ENCODE data around the gene VDR.
"Not testable (repeated sequence)": the region's sequence is repeated elsewhere in the genome, so short reads cannot be mapped to it uniquely, and the experiment has no call there.

VDR gene

DNA sequence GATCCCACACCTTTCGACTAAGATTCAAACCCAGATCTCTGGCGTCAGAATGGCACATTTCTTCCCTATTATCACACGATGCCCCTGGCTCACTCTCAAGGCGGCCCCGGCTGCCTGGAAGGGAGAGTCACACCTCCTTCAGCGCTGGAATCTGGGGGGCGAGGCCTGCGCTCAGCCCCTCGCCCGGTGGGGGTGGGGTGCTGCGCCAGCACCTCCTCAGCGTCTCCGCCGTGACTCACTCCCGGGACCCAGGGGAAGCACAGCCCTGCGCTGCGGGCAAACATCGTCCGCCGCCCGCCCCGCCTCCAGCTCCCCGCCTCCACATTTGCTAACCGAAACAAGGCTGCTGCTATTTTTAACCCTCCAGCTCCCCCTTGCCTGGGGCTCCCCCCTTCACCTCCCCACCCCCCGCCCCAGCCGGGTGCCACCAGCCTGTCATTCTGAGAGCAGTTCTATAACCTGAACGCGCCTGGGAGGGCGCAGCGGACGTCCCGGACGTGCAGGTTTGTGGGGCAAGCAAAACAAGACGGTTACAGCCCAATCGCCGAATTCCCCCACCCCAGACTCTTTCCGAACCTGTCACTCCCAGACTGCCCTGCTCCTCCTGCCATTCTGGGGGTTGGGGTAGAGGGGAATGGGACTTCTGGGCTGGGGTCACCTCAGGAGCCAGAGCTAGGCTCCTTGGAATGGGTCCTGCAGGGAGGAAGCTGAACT, 91.8 kb downstream of the VDR start:
- peak; percentile 92 for DNase-seq (ENCODE audit: low read depth)

DNA sequence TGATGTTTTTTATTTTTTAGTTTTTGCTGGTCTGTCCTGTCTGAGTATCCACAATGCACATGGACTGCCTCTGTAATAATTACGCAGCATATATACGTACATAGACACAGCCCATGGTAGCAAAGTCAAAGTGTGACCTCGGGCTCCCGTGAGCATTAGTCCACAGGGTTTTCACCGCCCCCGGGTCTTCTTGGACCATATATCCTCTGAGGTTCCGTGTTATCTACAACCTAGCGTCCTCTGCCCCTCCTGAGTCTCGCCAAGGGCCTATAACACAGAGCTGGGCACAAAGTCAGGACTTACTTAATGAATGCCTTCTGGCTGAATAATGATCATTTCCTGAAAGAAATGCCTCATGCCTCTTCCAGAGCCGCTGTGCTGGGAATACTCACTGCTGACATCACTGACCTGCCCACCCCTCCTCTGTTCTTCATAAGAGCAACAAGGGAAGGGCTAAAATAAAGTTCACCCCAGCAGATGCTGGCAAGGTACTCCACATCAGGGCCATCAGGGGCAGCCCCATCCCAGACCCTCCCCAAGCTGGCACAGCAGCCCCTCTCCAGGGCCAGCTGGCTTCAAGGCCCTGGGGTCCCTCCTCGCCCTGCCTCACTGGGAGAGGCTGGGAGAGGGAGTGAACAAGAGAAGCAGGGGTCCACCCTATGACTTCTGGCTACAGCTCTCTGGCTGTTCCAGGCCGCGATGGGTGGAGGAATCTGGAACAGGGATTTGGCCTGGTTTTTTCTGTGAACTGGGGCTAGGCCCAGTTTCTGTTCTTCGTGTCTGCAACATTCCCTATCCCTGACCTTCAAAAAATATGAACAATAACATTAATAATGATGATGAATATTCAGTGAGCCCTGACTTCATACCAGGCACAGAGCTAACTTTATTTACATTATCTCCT, 93.0 kb downstream of the VDR start:
- peak; percentile 80 for DNase-seq (ENCODE audit: low read depth)

DNA sequence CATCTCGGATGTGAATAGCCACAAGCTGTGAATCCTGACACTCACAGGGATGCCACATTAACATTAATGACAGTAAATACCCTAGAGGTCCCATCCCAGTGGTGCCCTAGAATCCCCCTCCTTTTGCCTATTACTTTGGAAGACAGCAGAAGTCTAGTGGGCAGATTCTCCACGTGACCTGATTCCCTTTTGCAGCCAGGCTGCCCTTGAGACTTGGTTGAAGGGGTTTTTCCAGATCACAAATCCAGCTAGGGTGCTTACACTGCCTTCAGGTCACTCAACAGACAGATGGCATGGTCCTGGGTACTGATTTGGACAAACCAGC, 93.8 kb downstream of the VDR start:
- DNase-seq (ENCODE audit: low read depth): no peak

DNA sequence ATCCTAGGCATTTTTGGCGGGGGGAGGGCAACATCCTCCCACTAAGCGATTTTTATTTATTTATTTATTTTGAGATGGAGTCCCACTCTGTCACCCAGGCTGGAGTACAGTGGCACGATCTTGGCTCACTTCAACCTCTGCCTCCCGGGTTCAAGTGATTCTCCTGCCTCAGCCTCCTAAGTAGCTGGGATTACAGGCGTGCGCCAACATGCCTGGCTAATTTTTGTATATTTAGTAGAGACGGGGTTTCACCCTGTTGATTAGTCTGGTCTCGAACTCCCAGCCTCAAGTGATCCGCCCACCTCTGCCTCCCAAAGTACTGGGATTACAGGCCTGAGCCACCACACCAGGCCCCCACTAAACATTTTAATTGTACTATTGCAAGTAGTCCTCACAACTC, 95.3 kb downstream of the VDR start:
- not testable (repeated sequence) for DNase-seq (ENCODE audit: low read depth)

DNA sequence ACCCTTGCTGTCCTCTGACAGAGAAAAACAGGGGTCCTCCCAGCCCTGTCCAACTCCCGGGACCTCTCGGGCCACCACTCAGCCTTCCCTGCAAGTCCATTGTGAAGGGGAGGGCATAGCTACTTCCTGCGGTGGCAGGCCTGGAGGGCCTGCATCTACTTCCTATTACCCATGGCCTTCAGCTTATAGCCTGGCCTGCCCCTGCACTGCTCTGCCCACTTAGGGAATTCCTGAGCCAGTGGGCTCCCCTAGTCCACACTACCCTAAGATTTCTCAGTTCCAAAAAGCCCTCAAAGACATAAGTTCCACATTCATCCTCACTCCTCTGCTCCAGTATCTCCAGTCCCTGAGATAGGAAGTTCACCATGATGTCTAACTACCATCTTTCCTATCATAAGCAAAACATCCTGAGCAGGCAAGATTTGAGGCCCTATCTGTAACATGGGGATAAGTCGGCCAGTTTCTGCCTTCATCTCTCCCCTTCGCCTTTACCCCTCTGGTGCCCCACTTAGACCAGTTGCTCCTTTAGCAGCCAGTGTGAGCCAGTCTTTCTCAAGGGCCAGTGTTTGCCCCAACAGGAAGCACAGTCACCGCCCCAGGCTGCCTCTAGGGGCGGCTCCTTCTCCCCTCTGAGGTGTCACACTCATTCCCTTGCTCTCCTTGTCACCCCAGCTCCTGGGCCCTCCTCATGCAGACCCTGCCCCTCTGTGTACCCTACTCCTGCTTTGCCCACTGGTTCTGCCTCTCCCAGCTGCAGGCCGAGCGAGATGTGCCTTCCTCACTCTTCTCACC, 96.0 kb downstream of the VDR start:
- peak; percentile 62 for DNase-seq (ENCODE audit: low read depth)

DNA sequence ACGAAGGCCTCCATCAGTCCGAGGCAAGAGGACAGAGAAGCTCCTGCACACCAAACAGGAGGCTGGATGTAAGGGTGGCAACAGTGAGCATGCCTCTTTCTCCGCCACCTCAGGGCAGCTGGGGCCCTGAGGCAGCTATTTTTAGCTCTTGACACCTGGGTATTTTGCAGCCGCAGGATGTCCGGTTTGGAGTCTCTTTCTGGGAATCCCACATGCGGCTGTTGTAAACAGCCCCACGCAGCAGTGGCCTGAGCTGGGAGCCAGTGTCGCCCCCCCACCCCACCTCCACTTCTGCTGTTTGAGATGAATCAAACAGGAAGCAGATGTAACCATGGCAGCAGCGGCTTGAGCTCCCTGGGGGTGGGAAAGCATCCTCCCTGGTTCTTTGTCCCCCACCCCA, 96.7 kb downstream of the VDR start:
- DNase-seq (ENCODE audit: low read depth): peak; percentile 76

DNA sequence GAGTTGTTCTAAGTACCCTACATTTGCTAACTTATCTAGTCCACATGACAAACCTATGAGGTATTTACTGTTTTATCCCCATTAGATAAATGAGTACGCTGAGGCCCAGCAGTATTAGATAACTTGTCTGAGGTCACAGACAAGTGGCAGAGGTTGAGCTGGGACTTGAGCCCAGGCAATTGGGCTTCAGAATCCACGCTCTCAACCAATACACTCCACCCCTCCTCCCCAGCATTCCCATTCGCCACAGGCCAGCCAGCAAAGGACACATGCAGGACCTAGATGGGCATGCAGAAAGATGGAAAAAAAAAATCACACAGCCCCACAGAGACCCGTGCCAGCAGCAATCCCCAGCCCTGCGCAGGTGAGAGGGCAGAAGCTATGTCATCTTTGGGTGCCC, 97.5 kb downstream of the VDR start:
- DNase-seq (ENCODE audit: low read depth): no peak

DNA sequence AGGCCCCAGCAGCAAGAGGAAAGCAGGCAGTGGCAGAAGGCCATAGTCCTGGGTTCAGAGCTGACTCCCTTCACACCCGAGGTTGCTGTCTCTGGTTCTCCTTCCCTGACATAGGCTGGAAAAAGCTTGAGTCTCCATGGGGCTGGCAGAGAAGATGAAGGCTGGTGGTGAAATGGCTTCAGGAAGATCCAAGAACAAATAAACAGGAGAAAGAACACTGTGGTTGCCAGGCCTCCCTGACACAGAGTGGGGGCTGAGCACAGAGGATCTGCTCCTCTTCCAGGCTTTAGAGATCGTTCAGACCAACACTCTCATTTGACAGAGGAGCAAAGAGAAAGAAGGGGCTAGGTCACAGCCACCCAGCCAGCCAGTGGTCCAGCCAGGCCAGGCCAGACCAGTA, 99.4 kb downstream of the VDR start:
- peak; percentile 51 for DNase-seq (ENCODE audit: low read depth)

DNA sequence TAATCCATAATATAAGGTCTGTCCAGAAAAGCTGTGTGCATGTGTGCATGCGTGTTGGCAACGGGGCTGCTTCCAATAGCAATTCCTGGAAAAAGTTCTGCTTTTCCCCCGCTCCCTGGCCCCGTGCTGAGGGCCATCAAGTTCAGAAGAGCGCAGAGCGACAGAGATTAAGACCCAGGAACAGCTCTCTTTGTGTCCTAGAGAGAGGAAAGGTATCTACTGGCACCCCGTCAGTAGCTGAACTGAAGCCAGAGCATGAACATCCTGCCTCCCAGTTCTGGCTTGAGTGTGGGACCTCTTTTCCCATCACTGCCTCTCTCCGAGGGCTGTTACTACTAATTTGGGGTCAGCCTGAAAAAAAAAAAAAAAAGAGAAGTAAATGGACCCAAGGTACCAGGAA, 100.6 kb downstream of the VDR start:
- no peak for DNase-seq (ENCODE audit: low read depth)

DNA sequence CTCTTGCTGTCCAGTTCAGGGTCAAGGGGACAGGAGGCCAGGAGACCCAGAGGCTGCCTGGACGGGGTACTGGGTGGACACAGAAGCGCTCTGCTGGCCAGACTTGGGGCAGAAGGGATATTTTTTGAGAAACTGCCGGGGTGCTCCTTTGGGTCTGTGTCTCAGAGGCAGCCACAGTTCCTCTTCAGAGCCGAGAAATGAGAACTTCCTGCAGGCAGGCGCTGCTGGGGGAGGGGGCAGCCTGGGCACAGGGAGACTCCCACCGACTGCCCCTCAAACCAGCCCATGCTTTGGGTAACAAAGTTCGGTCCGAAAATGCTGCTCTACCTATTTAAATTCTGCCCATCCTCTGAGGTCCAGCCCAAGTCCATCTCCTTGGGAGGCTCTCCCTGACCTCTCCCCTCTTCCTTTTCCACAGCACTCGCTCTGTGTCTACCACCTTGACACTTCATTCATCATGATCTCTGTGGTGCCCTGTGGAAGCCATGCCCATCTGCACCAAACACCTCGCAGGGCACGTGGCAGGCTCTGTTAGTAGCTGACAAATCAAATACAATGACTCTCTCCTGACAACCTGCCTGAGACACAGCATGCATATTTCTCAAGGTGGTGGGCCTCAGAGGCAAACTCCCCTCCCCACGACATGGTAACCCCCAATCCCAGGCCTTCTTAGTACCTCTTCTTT, 101.5 kb downstream of the VDR start:
- DNase-seq (ENCODE audit: low read depth): no peak

DNA sequence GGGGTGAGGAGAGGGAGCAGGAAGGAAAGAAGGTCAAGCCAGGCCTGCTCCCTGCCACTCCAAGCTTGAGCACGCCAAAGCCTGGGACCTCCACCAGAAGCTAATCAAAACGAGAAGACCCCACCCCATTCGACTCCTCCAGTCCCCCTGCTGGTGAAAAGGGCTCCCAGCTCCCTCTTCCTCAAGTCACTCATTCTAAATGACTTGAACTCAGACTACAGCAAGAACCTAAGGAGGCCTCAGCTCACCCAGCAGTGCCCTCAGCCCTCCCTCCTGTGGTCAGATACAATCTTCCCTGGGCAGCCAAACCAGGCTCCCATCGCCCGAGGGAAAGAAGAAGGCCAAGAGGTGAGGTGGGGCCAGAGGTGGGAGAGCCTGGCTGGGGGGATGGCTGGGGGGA, 102.5 kb downstream of the VDR start:
- DNase-seq (ENCODE audit: low read depth): no peak

DNA sequence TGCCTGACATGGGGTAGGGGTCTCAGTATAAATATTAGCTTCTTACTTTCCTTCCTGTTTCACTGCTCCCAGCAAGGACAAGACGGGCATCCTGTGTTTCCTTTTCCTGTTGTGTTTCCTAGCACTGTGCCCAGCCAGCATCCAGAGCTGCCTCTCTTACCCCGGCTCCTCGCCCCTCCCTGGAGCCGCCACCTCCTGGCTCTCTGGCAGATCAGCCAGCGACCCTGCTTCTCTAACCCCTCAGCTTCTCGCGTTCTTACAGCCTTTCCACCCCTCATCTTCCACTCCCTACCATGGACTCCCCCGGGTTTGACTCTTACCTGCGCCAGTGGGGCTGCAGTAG, 102.9 kb downstream of the VDR start:
- no peak for DNase-seq (ENCODE audit: low read depth)

DNA sequence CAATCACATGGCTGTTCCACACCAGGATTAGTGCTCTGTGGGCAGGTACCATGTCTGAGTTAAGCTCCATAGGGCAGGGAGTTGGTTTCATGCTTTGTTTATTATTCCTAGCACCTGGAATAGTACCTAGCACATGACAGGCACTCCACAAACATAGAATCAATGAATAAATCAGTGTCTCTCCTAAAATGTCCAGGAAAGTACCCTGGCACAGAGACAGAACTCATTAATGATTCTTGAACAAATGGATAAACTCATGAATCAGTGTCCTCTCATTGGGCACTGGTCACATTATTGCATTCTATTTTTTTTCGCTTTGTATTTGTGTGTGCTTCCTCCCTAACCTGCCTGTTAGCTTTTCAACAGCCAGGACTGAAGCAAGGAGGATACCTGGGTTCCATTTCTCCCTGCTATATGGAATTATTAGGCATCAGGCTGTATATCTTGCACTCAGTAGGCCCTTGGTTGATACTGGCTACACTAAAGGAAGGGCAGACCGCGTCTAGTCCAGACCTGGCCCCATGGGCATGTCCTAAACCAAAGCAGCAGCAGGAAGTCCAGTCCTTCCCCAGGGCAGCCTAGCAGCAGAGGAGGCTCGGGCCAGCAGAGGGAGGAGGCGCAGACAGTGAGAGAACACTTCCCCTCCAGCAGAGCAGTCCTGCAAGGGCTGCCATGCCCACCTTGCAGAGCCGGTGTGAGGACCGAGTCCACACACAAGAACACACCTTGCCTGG, 103.5 kb downstream of the VDR start:
- no peak for DNase-seq (ENCODE audit: low read depth)

DNA sequence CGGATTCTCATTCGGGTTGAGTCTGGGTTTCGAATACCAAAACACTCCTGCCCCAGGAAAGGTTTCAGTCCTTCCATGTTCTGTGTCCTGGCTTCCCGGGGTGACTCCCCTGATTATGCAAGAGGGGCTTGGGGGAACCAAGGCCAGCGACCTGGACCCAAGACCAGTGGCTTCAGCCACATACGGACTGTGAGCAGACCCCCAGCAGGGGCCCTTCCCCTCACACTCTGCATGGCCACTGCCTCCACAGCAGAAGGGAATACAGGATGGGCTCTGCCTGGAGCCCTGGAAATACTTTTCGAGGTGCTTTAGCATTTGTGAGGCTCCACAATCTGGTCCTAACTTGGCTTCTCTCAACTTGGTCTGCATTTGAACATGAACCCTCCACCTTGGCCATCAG, 104.2 kb downstream of the VDR start:
- DNase-seq (ENCODE audit: low read depth): no peak

DNA sequence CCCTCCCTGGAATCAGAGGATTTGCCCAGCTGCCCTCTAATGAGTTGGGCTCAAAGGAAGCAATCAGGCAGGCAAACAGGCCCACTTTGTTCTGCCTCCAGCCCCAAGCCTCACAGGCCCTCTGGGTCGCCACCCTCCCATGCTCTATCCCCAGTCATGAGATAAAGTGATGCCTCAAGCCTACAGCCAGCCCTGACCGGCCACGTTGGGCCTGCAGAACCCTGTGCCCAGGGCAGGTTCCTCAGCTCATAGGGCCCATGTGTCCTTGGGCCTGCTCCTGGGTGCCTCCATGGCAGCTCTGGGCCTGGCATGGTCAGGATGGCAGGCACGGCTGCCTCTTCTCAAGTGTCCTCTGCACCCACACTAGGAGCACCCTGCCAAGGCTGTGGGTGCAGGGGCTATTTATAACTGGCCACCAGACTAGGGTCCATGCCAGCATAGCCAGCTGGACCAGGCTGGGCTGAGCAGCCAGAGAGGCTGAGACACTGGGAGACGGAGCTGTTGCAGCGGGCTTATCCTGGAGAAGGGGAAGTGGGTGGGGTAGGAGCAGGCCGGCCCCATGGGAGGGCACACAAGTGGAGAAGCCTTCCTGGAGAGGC, 105.3 kb downstream of the VDR start:
- no peak for DNase-seq (ENCODE audit: low read depth)

DNA sequence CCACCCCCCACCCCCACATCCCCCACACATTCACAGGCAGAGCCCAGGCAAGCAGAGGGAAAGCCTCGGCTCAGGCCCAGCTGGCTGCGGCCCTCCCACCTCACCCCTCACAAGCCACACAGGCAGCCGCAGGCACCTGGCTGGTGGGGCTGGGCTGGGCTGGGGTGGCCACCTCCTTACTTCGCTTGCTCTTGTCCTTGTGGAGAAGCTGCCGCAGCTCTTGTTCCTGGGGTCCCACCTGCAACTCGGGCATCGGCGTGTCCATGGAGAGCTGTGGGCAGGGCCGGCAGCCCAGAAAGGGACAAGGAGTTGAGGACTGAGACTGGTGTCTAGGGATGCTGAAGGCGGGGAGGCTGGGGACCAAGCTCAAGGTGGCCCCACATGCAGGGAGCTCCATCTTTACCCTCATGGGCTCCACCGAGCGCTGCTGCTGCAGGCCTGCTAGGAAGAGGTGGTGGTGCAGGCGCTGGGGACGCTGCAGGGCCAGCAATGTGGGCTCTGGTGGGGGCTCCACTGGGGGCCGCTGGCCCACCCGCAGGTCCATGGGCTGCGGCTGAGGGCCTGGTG, 106.3 kb downstream of the VDR start:
- no peak for DNase-seq (ENCODE audit: low read depth)

DNA sequence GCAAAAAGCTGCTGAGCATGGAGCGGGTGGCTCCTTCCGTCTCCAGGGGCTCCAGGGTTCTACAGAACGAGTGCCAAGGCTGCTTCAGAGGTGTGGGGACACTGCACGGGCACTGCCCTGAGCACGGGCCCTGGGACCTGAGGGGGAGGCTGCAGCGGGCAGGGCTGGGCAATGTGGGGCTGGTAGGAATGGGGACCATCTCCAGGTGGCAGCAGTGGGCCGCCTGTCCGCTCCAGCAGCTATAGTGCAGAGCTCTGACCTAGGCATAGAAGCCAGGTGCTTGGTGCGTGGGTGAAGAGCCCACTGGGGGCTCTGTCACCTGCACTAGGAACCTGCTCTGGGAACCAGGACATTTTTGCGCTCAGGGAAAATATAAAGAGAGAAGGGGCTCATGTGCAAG, 107.4 kb downstream of the VDR start:
- DNase-seq (ENCODE audit: low read depth): no peak

DNA sequence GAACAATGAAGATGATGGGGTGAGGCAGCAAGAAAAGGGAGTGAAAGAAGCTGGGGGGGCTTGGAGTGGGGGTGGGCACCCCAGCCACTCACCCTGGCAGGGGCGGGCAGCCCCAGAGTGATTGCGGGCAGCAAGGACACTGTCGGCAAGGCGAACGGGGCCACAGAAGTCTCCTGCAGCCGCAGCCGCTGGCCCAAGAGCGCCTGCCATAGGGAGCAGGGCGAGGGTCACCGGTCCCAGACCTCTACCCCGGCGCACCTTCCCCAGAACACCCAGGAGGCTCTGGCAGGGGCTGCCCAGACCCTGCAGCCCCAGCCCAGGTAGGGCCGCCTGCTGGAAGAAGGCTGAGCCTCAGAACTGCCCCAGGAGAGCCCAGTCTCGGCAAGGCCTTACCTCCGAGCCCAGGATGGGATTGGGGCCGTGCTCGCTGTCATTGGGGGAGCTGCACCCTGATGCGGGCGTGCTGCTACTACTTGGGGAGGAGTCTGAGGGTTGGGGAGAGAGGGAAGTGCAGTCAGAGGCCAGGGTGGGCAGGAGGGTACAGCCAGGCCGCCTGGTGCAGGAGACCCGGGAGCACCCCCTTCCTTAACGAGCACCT, 108.9 kb downstream of the VDR start:
- DNase-seq (ENCODE audit: low read depth): no peak

DNA sequence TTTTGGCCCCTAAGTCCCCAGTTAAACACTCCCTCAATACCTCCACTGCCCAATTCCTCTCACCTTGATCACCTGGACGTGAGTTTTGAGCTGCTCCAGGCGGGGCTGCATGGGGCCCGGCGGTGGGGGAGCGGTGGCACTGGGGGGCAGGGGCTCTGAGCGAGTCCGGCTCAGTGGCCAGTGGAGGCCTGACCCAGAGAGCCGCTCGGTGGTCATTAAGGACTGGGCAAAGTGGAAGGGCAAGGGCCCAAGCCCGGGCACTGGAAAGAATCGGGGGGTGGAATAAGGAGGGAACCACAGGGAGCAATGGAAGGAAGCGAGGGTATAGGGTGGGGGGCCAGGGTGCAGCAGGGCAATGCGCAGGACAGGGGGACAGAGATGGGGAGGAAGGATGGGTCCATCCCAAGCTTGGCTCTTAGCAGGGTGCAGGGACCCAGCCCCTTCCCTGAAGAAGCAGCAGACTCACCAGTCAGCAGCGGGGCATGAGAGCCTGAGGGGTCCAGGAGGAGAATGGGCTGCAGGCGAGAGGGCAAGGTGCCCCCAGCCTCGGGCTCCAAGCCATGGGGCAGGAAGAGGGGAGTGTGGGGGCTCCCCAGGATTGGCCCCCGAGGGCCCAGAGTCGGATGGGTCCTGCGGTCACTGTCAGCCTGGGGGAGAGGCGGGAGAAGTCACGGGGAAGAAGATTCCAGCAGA, 109.5 kb downstream of the VDR start:
- no peak for DNase-seq (ENCODE audit: low read depth)

DNA sequence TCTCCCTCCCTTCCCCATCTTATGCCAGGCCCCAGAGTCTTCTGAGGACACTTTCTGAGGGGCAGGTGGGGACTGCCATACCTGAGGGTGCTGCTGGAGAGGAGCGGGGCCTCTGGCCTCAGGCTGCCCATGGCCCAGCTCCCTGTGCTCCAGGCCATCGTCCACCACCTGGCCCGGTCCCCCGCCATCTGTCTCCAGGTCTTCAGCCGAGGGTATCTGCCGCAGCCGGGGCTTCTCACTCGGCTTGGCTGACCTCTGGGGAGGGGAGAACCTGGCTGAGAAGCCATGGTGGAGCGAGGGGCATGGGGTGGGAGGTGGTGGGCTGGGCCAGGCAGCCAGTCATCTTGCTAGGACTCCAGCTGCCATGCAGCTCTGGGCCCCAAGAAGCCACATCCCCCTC, 110.1 kb downstream of the VDR start:
- no peak for DNase-seq (ENCODE audit: low read depth)
